T-helper 1 cell treated with Interleukin-12 subunit alpha and Interleukin-12 subunit beta and Interleukin-4 antibody, amounts not matched to agents 30 μg/mL and 1 μg/mL, for 36 hours (primary cell): Measurements from ENCODE around the gene PSPC1.

ENCODE experiments used
- H3K27ac Mint-ChIP-seq: one replicate; pipeline ENCODE4 v1.8.0; 2021; ENCODE audit warnings: mild to moderate bottlenecking, mixed read lengths
- H3K27me3 Mint-ChIP-seq: one replicate; pipeline ENCODE4 v1.8.0; 2021; ENCODE audit warnings: low read depth, mixed read lengths
- H3K36me3 Mint-ChIP-seq: one replicate; pipeline ENCODE4 v1.8.0; 2021; ENCODE audit warnings: low read depth, mixed read lengths
- H3K4me1 Mint-ChIP-seq: one replicate; pipeline ENCODE4 v1.8.0; 2021; ENCODE audit warnings: low read depth, mixed read lengths
- H3K4me3 Mint-ChIP-seq: one replicate; pipeline ENCODE4 v1.8.0; 2021; ENCODE audit warnings: mild to moderate bottlenecking, moderate library complexity, mixed read lengths
- H3K9me3 Mint-ChIP-seq: one replicate; pipeline ENCODE4 v1.8.0; 2021; ENCODE audit warnings: mixed read lengths

The PSPC1 gene

DNA sequence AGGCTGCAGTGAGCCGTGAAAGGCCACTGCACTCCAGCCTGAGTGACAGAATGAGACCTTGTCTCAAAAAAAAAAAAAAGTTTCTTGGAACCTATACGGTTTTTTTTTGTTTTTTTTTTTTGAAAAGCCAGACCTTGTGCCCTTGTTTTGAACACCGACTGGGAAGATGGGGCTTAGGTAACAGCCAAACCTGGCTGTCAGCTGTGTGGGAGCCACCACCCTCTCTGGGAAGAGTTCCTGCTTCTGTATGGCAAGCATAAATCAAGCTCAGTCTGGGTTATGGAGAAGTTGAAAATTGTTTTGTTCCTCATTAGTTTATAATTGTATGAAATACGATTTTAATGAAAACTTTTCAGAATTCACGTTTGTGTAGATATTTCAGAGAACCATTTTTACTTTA, 109.8 kb downstream of the PSPC1 start:
- Mint-ChIP-seq H3K9me3 (no peaks in the 10 kb centered on the region), H3K36me3 (peaks cover 45% of the 10 kb centered on the region), H3K27me3 (no peaks in the 10 kb centered on the region), H3K27ac (no peak overlapping the region), H3K4me3 (no peak overlapping the region), H3K4me1 (peaks cover 4% of the 10 kb centered on the region)

DNA sequence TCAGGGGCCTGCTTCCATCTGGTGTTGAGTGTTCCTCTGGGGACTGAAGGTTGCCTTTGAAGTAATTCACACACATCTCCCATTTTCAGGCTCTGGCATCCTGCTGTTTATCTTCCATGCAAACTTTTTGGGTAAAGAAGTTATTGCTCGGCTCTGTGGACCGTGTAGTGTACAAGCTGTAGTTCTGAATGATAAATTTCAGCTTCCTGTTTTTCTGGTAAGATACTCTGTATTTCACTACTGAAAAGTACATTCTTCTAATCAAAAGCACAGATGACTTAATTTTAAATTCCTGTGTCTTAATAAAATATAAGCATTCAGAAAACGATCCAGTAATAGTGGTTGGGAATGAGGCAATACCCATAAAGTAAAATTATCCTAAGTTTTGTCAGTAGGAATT, 112.6 kb downstream of the PSPC1 start:
- H3K27me3 Mint-ChIP-seq = no peaks in the 10 kb centered on the region
- H3K9me3 Mint-ChIP-seq = no peaks in the 10 kb centered on the region
- no peak overlapping the region for H3K4me3 Mint-ChIP-seq
- H3K27ac Mint-ChIP-seq = no peak overlapping the region
- peaks cover 56% of the 10 kb centered on the region for H3K36me3 Mint-ChIP-seq
- H3K4me1 Mint-ChIP-seq = peaks cover 1% of the 10 kb centered on the region

DNA sequence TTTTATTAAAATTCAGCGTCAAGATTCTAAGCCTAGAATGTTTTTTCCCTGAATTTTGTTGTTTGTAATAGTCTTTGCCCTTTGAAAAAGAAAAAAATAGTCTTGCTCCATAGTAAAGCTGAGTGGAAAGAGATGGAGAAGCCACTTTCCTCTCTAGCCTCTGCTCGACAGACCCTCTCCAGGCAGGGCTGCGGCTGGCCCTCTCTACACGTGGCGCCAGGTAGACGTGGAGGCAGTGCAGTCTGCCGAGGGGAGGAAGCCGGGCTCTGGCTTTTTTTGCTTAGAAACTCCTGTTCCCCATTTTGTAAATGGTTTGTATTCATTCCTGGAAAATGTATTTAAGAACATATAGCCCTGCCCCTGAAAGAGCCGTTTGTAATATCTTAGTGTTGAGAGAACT, 114.0 kb downstream of the PSPC1 start:
- Mint-ChIP-seq H3K4me1 (peaks cover 4% of the 10 kb centered on the region), H3K27me3 (no peaks in the 10 kb centered on the region), H3K4me3 (no peak overlapping the region), H3K27ac (no peak overlapping the region), H3K9me3 (no peaks in the 10 kb centered on the region), H3K36me3 (peaks cover 57% of the 10 kb centered on the region)

DNA sequence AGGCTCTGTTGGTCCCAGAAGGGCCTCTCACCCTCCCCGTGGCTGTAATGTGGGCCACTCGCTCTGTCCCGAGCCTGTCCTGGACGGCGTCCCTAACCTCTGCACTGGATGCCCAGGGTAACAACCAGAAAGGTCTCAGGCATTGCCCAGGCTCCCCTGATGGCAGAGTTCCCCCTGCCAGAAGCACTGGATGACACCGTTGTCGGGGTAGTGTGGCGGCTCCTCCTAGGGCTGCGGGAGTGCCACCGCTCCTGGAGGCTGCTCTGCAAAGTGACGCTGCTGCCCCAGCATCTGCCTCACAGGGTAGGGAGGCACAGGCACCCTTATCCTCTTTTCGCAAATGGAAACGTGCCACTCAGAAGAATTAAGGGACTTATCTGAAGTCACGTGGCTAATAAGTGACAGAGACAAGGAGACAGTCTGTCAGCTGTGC, 117.3 kb downstream of the PSPC1 start:
- Mint-ChIP-seq H3K9me3 (no peaks in the 10 kb centered on the region), H3K36me3 (peaks cover 57% of the 10 kb centered on the region), H3K27me3 (no peaks in the 10 kb centered on the region), H3K4me1 (peaks cover 4% of the 10 kb centered on the region), H3K4me3 (no peak overlapping the region), H3K27ac (no peak overlapping the region)

DNA sequence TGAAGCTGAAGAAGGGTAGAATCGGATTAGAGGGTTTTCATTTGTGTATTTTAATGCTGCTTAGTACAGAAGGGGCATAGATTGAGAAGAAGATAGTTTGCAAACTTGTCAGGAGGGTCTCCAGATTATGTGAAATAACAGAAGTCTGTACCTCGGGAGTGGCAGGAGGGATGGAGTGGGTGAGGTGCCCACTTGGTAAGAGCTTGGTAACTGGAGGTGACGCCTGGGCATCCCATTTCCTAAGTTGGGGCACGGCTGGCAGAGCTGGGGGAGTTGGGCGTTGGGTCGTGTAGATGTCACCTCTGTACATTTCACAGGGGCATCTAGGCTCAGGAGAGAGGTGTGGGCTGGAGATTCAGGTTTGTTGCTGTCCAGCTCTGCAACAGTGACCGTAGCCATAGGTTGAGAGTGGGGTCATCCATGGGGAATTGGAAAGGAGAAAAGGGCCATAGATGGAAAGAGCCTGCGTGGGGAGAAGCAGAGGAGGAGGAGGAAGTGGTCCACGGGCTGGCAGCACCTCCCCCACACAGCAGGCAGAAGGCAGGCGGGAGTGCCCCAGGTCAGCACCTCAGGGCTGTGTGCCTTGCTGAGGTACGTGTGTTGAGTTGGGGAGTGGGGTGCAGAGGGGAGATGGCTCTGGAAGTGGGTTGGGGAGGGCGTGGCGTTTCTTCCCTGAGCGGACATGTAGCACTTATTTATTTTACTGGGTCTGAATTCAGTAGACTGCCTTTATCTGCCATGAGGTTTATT, 118.1 kb downstream of the PSPC1 start:
- Mint-ChIP-seq H3K36me3 (peaks cover 54% of the 10 kb centered on the region), H3K4me1 (peaks cover 4% of the 10 kb centered on the region), H3K4me3 (no peak overlapping the region), H3K27ac (no peak overlapping the region), H3K27me3 (no peaks in the 10 kb centered on the region), H3K9me3 (no peaks in the 10 kb centered on the region)

DNA sequence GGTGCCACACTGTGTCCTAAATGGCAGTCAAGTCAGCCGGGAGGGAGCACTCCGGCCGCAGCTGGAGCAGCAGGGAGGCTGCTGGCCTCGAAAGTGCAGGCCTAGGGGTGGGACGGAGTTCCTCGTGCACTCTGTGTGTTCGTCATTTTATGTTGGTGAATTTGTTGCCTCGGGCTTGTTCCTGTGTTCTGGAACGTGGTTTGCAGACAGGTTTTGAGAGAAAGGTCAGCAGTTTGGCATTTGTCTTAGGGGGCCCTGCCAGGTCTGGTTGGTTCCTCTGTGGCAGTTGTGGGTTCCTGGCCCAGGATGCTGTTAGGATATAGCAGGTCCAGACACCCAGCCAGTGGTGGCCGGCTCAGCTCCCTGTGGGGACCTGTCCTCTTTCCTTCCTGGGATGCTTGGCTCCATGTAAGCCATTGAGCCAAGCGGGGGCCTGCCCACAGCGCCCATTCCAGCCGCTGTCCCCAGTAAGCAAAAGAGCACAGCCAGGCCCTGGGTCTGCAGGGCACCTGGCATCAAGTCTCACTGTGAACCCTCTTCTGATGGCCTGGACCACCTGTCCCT, 119.2 kb downstream of the PSPC1 start:
- no peak overlapping the region for H3K4me3 Mint-ChIP-seq
- no peaks in the 10 kb centered on the region for H3K9me3 Mint-ChIP-seq
- H3K4me1 Mint-ChIP-seq = peaks cover 4% of the 10 kb centered on the region
- H3K36me3 Mint-ChIP-seq = peaks cover 55% of the 10 kb centered on the region
- H3K27me3 Mint-ChIP-seq = no peaks in the 10 kb centered on the region
- H3K27ac Mint-ChIP-seq = no peak overlapping the region

DNA sequence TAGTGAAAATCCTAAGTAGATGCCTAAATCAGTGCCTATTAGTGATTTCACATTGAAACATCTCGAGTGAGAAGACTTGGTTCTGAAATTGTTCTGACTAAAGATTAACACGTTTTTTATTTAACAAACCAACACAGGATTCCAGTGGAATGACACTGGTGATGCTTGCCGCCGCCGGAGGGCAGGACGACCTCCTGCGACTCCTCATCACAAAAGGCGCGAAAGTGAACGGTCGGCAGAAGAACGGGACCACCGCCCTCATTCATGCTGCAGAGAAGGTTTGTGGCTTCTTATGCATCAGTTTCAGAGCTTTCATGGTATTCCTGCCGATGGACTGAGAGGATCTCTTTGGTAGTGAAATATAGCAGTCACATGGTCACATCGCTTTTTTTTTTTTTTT, 121.2 kb downstream of the PSPC1 start:
- Mint-ChIP-seq H3K27me3 (no peaks in the 10 kb centered on the region), H3K4me1 (peaks cover 4% of the 10 kb centered on the region), H3K9me3 (no peaks in the 10 kb centered on the region), H3K27ac (no peak overlapping the region), H3K36me3 (peaks cover 53% of the 10 kb centered on the region), H3K4me3 (no peak overlapping the region)

DNA sequence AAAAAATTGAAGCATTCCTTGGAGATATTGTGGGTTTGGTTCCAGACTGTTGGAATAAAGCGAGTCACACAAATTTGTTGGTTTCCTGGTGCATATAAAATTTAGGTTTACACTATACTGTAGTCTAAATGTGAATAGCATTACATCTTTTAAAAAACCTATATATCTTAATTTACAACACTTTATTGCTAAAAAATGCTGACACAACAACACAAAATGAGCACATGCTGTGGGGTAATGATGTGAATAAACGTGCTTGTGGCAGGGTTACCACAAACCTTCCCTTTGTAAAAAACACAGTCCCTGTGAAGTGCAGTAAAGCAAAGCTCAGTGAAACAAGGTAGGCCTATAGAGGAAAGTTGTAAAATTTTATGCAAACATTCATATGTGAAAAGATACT, 121.6 kb downstream of the PSPC1 start:
- peaks cover 49% of the 10 kb centered on the region for H3K36me3 Mint-ChIP-seq
- H3K27ac Mint-ChIP-seq = no peak overlapping the region
- no peak overlapping the region for H3K4me3 Mint-ChIP-seq
- peaks cover 4% of the 10 kb centered on the region for H3K4me1 Mint-ChIP-seq
- no peaks in the 10 kb centered on the region for H3K27me3 Mint-ChIP-seq
- H3K9me3 Mint-ChIP-seq = no peaks in the 10 kb centered on the region

DNA sequence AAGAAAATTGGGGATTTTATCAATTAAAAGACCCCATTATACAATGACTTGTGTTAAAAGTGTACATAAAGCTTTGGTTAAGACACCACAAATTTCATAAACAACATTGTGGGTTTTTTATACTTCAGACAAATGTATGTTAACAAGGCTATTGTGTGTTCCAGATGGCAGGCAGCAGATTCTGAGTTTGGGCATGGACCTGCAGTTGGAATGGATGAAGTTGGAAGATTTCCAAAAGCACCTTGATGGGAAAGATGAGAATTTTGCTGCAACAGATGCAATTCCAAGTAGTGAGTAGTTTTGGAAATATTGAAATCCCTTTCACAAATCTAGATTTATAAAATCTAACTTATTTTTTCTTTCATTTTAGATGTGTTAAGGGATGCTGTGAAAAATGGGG, 123.9 kb downstream of the PSPC1 start:
- Mint-ChIP-seq H3K27me3 (no peaks in the 10 kb centered on the region), H3K36me3 (peaks cover 35% of the 10 kb centered on the region), H3K4me1 (no peaks in the 10 kb centered on the region), H3K9me3 (no peaks in the 10 kb centered on the region), H3K4me3 (no peak overlapping the region), H3K27ac (no peak overlapping the region)

DNA sequence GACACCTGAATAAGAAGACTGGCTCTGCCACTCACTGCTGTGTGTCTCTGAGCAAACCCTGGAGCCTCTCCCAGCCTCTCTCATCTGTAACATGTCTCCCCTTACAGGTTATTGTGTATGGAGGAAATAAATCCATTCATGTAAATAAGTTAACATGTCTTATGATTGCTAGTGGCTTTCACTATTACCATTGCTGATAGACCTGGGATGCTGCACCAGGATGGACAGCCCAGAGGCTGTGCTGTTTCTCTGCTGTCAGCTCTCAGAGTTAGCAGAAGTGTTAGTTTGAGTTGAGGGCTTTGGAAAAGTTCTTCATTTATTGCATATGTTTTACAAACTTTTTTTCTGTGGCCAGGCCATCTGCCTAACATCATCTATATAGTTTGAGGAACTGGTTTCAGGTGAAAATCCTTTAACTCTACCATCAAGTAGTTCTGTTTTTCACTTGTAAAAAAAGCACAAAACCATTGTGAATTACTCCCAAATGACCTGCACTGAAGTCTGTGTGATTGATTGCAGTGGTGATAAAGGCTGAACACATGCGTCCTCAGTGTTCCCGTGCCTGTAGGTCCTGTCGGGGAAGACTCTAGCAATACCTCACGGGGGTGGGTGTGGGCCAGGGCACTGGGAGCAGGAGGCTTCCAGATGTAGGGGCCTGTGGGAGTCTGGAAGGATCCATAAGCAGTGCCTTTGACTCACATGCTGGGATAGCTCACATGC, 124.7 kb downstream of the PSPC1 start:
- Mint-ChIP-seq H3K9me3 (no peaks in the 10 kb centered on the region), H3K27me3 (no peaks in the 10 kb centered on the region), H3K4me3 (no peak overlapping the region), H3K36me3 (peaks cover 36% of the 10 kb centered on the region), H3K4me1 (no peaks in the 10 kb centered on the region), H3K27ac (no peak overlapping the region)
